GM04503 (cell line): ENCODE data around the gene KPTN.
"Not testable (repeated sequence)": the region's sequence is repeated elsewhere in the genome, so short reads cannot be mapped to it uniquely, and the experiment has no call there.

ENCODE experiments used
- DNase-seq: peaks from one replicate; pipeline ENCODE4 v3.0.0-alpha.2; 2012; ENCODE audit warnings: low read depth

Gene KPTN

GRCh38 chr19:47492137-47492533 lies 8.1 kb upstream of the KPTN start:
- no peak for DNase-seq

GRCh38 chr19:47491358-47492136 lies 7.5 kb upstream of the KPTN start:
- no peak for DNase-seq

GRCh38 chr19:47490847-47491246 lies 6.8 kb upstream of the KPTN start:
- no peak for DNase-seq

- DNase-seq = no peak
Measured at GRCh38 chr19:47490031-47490430, 6.0 kb upstream of the KPTN start.

- no peak for DNase-seq
Measured at GRCh38 chr19:47489072-47489914, 5.3 kb upstream of the KPTN start.

GRCh38 chr19:47487551-47488515 lies 3.8 kb upstream of the KPTN start:
- DNase-seq = no peak

- DNase-seq = no peak
Measured at GRCh38 chr19:47486900-47487299, 2.9 kb upstream of the KPTN start.

- not testable (repeated sequence) for DNase-seq
Measured at GRCh38 chr19:47486220-47486619, 2.2 kb upstream of the KPTN start.

GRCh38 chr19:47485210-47485609 lies 1.2 kb upstream of the KPTN start:
- DNase-seq = no peak

GRCh38 chr19:47483200-47483599 lies 819 bp downstream of the KPTN start:
- no peak for DNase-seq

- no peak for DNase-seq
Measured at GRCh38 chr19:47481460-47482052, 2.5 kb downstream of the KPTN start.

GRCh38 chr19:47480658-47481057 lies 3.4 kb downstream of the KPTN start:
- no peak for DNase-seq

GRCh38 chr19:47479701-47480503 lies 4.1 kb downstream of the KPTN start:
- DNase-seq = no peak

- no peak for DNase-seq
Measured at GRCh38 chr19:47476438-47476972, 7.5 kb downstream of the KPTN start.

- no peak for DNase-seq
Measured at GRCh38 chr19:47475465-47475864, 8.6 kb downstream of the KPTN start.

- DNase-seq = no peak
Measured at GRCh38 chr19:47473336-47473735, 10.7 kb downstream of the KPTN start.

- DNase-seq = peak; percentile 8
Measured at GRCh38 chr19:47471733-47472457, 12.1 kb downstream of the KPTN start, which contains the start of gene SLC8A2. SLC8A2 (minus strand) TSS chr19:47471893; CDS start chr19:47466403, 5,490 bp downstream.

- DNase-seq = no peak
Measured at GRCh38 chr19:47471381-47471732, 12.7 kb downstream of the KPTN start.

GRCh38 chr19:47470447-47471195 lies 13.4 kb downstream of the KPTN start:
- DNase-seq = no peak
